GM12865 (cell line): Measurements from ENCODE around the gene VAV3.

Experiments used
- DNase-seq: peaks from one replicate; pipeline ENCODE4 v3.0.0; 2010; ENCODE audit warnings: low read depth
- H3K4me3 ChIP-seq: 2 replicates; pipeline ENCODE4 v1.5.1; 2011; ENCODE audit warnings: mild to moderate bottlenecking, low read depth, low read length, control low read depth
- TF ChIP-seq, protein P1 (sequence below): IDR thresholded peaks from 2 replicates; pipeline ENCODE4 v1.5.1; 2011; ENCODE audit warnings: low read length, control low read depth, low read depth, inconsistent platforms; ENCODE audit not compliant: insufficient read depth; ENCODE audit errors: missing control alignments

VAV3 gene

DNA sequence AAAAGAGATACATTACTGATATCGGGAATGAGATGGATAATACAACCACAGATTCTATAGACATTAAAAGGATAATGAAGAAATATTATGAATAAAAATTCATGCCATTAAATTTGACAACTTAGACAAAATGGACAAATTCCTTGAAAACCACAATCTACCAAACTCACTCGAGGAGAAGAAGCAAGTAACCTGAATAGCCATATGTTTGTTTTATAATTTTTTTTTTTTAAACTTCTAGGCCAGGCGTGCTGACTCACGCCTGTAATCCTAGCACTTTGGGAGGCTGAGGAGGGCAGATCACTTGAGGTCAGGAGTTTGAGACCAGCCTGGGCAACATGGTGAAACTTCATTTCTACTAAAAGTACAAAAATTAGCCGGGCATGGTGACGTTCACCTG is 327.9 kb downstream of the VAV3 start:
- no peak overlapping the region for H3K4me3 ChIP-seq
- TF ChIP-seq, protein P1, sequence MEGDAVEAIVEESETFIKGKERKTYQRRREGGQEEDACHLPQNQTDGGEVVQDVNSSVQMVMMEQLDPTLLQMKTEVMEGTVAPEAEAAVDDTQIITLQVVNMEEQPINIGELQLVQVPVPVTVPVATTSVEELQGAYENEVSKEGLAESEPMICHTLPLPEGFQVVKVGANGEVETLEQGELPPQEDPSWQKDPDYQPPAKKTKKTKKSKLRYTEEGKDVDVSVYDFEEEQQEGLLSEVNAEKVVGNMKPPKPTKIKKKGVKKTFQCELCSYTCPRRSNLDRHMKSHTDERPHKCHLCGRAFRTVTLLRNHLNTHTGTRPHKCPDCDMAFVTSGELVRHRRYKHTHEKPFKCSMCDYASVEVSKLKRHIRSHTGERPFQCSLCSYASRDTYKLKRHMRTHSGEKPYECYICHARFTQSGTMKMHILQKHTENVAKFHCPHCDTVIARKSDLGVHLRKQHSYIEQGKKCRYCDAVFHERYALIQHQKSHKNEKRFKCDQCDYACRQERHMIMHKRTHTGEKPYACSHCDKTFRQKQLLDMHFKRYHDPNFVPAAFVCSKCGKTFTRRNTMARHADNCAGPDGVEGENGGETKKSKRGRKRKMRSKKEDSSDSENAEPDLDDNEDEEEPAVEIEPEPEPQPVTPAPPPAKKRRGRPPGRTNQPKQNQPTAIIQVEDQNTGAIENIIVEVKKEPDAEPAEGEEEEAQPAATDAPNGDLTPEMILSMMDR, result no peak
- DNase-seq, result no peak

- TF ChIP-seq, protein P1, result no peak
- DNase-seq, result no peak
- no peak overlapping the region for H3K4me3 ChIP-seq
Observed at GRCh38 chr1:107633596-107633995, 331.4 kb downstream of the VAV3 start.

DNA sequence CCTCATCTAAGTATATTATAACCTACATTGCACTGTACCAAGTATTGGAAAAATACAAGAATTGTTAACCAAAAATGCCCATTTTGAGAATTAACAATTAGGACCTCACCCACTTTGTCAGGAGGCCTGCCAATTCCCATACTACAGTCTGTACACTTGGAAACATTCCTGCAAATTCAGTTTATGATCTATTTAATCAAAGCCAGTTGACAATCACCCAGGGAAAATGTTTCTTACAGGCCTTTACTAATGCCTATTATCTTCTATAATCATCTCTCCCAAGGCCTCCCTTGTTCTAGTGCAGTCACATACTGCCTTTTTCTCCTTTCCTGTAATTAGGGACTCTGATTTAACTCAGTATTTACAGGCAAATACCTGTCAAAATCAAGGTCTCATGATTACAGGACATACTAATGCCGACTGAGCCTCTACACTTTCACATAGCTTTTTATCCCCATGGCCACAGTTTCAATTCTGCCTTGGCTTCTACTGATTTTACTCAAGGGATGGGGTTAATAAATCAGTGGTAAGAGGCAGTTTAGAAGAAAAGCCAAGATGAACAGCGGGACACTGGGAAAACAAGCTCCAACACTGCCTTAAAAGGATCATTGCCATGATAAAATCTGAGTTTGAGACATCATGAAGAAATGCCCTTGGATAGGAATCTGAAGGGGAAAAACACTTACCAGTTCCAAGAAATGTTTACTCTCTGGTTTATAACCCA is 338.7 kb downstream of the VAV3 start:
- peak; percentile 54 for DNase-seq
- TF ChIP-seq, protein P1, result no peak
- H3K4me3 ChIP-seq, result no peak overlapping the region

DNA sequence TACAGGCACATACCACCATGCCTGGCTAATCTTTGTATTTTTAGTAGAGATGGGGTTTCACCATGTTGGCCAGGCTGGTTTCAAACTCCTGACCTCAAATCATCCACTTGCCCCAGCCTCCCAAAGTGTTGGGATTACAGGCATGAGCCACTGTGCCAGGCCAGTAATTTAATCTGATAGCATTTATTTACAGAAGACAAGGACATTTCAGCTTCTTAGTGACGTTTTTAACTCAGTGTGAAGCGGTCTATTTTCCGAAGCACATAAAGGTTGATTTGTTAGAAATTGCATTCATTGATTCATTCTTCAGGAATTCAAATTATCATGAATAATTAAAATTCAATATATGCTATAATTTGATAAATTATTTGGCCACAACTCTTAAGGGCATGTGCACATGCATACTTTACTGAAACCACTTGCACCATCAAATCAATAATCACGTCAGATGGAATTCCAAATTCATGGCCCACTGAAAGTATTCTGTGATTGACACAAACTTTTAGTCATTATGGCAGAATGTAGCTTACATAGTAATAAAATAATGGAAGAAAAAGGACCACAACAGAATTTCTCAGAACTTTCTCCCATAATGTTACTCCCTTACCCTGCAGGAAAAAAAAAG is 339.5 kb downstream of the VAV3 start:
- TF ChIP-seq, protein P1, result no peak
- no peak overlapping the region for H3K4me3 ChIP-seq
- DNase-seq, result no peak

GRCh38 chr1:107623431-107623830 is 341.5 kb downstream of the VAV3 start:
- TF ChIP-seq, protein P1, result no peak
- no peak for DNase-seq
- no peak overlapping the region for H3K4me3 ChIP-seq

- TF ChIP-seq, protein P1, result no peak
- H3K4me3 ChIP-seq, result no peak overlapping the region
- peak; percentile 6 for DNase-seq
Observed at GRCh38 chr1:107622966-107623365, 342.0 kb downstream of the VAV3 start.

GRCh38 chr1:107622535-107622934 is 342.4 kb downstream of the VAV3 start:
- no peak for DNase-seq
- TF ChIP-seq, protein P1, result no peak
- H3K4me3 ChIP-seq, result no peak overlapping the region
